GM18907 (cell line): ENCODE measurements around the gene DBX1.
"Not testable (repeated sequence)": the region's sequence is repeated elsewhere in the genome, so short reads cannot be mapped to it uniquely, and the experiment has no call there.

Experiments
- ATAC-seq: cut with Tn5 transposase; IDR thresholded peaks from one replicate; pipeline ENCODE4 v1.9.1; 2021; ENCODE audit warnings: mild to moderate bottlenecking, moderate library complexity; ENCODE audit not compliant: unreplicated experiment

DBX1 gene, protein sequence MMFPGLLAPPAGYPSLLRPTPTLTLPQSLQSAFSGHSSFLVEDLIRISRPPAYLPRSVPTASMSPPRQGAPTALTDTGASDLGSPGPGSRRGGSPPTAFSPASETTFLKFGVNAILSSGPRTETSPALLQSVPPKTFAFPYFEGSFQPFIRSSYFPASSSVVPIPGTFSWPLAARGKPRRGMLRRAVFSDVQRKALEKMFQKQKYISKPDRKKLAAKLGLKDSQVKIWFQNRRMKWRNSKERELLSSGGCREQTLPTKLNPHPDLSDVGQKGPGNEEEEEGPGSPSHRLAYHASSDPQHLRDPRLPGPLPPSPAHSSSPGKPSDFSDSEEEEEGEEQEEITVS

DNA sequence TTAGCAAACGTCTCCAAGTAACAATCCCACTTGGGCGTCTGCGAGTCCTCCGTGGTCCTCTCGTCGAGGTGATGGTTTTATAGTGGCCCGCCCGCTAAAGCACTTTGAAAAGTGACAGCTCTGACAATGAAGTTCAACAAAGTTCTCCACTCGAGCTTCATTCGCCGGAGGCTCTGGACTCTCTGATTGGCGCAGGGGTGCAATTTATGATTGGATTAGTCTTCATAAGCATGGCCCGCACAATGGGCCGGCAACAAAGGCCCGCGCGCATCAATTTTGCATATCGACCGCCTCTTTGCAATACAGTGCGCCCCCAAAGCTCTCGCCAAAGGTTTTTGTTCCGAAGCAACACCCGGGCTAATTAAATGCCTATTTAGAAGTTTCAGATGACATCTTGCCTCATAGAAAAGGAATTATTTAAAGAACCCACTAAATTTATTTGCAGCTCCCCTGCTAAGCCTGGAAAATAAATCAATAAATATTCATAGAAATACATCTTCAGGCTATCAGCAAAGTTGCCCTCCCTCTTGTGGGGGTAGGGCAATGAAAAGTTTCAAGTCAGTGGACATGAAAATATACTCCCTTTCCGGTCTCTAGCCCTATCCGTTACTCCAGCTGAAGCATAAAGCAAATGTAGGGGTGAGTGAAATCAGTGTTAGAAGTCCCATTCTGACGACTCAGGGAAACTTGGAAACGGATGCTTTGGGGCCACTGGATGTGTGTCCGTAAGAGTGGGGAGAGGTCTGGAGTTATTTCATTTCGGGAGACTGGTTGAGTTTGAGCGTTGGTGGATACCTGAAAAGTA, at the start of gene DBX1:
TSS of gene DBX1 (minus strand) at position 51 of the 805 bp plus-strand sequence. CDS start 151 bp downstream, outside the sequence.
- ATAC-seq, result no peak

DNA sequence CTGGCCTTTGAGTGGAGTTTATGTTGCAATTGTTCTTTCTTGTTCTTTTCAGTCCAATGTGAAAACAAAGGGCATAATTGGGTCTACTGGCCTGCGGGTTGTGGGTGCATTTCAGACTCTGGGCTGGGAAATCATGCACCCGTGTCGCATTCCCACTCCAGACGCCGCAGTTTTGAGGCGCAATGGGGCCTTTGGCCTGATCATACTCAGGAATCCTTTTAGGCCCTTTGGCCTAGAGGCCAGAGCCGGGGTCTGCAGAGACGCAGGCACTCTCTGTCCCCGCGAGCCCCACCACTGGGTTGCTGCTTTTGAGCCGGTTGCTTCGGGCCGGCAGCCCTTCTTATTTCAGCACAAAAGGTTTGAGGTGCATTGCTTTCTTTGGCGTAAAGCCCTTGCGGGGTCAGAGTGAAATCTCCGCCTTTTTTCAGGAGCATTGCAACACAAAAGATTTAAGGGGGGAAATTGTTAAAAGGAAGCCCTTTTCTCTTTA, 48.4 kb upstream of the DBX1 start:
- ATAC-seq, result no peak

DNA sequence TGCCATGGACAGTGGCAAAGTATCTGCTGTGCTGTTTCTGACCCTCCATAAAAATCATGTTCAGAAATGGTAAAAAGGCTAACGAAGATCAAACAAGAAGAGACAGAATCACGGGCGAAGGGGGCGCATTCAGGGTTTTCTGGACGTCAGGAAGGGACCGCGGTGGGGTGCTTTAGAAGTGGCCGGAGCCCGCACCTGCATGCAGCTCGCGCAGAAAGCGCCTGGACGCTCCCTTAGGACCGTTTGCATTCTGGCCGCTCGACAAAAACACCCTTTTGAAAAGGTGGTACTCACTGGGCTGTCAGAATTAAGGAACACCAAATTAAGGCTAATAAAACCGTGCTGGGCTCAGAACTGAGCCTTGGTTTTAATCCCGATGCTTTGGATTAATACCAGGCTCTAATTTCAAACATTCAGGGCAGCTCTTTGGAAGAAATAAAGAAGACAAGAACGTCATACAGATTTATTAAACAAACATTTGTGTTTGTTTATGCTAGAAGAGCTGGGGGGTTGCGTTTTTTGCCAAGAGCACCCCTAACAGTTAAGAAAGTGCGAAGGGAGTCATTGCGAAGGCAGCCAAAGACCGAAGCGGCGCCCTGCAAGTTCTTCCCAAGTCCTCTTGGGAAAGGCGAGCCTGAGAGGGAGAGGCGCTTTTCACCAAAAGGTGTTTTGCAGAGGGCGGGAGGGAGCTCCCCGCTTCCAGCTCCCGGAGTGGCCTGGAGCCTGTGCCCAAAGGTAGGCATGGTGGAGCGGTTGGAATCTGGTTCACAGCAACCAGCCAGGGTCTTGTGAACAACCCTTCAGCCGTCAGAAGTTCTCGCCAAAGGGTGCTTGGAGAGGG, 47.7 kb upstream of the DBX1 start:
- no peak for ATAC-seq

DNA sequence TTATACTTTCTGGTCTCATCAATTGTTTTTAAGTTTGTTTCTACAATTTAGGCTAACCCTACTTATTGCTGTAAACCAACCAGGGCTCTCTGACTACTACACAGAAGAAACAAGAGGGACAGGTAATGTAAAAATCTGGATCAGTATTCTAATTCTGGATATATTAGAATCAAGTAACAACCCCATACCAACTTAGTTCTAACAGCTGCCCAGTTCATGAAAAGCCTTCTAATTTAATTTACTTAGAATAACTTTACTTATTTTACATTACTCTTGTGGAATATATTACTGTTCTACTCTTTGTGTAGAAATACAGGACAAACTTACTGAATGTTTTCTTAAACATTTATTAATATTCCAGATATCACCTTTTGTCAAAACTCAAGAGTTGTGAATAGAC, 45.5 kb upstream of the DBX1 start:
- no peak for ATAC-seq

DNA sequence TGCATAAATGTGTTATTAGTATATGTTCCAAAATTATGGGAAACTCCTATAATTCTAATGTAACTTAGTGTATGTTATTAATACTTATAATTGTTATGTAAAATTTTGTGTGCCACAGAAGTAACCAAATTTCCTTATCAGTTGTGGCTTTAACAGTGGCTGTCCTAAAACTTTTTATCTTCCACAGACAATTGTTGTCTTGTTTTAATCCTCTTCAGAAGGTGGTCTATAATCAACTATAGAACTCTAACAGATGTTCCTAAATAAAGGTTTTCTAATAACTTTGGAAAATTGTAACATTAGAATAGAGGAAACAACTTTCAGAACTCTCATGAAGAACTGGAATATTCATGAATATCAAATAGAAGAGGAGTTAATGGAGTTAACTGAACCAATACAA, 44.4 kb upstream of the DBX1 start:
- ATAC-seq, result no peak

DNA sequence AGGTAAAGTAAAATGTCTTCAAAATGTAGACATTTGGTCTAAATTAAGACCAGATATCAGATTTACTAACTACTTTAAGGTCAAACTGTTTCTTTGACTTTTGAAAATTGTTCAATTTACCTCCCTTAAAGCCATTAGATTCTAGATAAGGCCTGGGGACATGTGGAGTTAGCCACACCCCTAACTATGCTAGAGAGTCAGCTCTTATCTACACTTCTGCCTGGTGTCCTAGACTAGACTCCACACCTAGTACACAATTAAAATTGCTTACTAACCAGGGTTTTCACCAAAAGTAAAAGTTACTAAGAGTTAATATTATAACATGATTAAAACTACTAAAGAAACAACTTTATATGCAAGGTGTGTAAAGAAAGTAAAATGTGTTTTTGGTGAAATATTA, 43.6 kb upstream of the DBX1 start:
- ATAC-seq, result no peak

DNA sequence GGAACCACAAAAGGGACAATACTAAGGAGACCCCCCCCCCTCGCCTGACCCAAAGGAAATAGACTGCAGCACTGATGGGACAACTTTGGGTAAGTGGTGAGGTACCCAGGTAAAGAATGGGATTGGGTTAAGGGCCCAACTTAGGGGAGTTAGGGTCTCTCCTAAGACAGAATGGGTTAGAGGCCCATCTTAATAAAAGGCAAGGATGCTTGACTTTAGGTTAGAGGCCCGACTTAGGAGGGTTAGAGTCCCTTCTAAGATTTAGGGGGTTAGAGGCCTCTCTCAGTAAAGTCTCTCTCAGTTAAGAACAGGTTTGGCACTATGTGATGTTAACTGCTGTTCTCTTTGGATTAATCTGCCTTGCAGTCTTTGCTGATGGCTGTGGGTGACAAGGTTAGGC, 41.0 kb upstream of the DBX1 start:
- ATAC-seq, result no peak

DNA sequence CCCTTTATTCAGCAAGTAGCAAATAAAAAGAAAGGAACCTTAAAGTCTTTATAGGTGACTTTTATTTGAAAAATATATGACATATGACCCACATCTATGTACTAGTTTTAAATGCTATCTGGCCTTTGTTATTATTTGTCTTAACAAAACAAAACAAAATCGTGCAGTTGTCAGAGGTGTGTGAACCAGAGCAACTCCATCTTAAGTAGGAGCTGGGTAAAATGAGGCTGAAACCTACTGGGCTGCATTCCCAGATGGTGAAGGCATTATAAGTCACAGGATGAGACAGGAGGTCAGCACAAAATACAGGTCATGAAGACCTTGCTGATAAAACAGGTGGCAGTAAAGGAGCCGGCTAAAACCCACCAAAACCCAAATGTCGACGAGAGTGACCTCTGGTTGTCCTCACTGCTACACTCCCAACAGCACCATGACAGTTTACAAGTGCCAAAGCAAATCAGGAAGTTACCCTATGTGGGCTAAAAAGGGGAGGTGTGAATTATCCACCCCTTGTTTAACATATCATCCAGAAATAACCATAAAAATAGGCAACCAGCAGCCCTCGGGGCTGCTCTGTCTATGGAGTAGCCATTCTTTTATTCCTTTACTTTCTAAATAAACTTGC, 40.2 kb upstream of the DBX1 start:
- not testable (repeated sequence) for ATAC-seq

DNA sequence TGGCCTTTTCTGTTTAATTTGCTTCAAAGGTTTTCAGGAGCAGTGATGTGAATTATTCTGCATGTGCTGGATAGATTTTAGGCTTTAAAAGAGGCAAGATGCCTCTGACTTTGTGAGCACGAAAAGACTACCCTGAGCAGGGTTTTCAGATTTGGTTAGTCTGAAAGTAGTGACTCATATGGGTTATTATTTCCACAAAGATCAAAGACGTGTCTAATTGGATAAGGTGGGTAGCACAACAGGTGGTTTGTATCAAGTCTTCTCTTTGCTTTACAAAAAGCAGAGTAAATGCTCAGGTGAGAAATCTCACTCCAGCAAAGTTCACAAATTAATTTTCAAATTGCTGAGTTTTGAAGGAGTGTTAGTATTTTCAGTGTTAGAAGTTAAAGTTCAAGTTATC, 37.6 kb upstream of the DBX1 start:
- ATAC-seq, result no peak

DNA sequence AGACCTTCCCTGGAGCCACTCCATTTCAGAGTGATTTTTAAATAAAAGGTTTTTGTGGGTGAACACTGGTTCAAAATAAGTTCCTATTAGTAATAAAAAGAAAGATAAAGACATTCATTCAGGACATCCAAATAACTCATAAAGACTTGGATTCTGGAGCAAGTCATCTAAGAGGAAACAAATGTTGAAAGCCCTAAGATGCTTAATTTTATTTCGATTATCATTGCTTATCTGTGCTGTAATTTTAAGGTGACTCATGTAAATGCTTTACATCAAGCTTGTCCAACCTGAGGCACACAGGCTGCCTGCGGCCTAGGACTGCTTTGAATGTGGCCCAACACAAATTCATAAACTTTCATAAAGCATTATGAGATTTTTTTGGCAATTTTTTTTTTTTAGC, 34.2 kb upstream of the DBX1 start:
- ATAC-seq, result no peak

DNA sequence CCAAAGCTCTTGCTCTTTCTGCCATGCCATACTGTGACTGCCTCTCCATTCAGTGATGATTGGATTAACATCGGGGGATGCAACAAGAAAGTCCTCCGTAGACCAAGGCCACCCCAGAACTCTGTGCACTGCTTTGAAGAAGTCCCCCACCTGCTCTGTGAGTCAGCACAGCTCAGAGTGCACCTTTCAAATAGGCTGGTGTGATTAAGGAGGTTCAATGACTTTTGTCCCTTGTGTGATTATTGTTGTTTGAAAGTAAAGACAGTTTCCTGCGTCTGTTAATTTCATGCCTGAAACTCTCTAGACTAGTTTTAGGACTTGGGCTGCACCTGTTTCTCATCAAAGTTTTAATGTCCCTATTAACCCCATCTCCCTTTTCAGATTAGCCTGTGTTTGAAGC, 33.0 kb upstream of the DBX1 start:
- no peak for ATAC-seq

DNA sequence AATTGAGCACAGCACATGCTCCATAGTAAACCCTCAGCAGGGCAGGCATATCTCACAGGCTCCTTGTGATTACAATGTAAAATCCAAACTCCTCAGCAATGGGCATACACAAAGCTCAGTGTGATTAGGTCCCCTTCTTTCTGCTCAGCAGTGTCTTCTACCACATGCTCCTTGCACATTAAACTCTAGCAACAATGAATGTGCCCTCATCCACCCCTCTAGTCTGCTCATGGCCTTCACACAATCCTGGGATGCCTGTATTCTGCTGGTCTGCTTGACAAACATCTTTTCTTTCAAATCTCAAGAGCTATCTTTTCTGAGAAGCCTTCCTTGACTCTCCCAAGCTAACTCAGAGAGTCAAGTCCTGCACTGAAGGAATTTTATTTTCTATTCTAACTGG, 32.4 kb upstream of the DBX1 start:
- no peak for ATAC-seq

DNA sequence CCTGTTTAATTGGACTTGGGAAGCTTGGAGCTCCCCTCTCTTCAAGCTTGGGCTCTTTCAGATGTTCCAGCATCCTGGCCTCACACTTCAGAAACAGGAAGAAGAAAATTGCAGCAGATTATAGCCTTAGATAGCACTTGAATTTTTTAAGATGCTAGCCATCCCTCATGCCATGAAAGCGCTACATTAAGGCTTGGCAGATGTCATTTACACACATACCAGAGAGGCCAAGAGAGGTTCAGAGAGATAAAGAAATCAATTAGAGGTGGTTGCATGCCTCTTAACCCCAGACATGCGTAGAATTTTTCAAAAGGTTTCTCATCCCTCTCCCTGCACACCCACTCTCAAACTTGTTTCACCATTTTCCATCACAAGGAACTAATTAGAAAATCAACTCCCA, 31.9 kb upstream of the DBX1 start:
- ATAC-seq, result no peak

DNA sequence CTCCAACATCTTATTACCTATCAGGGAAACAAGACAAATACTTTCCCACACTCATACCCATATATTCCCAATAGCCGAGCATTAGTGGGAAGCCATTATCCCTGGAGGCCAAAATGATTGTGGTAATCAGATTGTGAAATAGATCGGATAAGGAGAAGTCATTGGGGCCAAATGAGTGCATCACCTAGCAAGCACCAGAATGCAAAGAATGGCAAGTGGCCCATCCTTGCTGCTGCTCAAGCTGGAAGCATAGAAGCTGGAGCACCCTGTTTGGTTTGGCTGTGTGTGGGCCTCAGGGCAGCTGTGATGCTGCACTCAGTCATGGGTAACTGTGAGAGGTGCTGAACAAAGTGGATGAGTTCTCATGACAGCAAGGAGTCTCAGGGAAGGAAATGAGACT, 18.7 kb upstream of the DBX1 start:
- no peak for ATAC-seq

DNA sequence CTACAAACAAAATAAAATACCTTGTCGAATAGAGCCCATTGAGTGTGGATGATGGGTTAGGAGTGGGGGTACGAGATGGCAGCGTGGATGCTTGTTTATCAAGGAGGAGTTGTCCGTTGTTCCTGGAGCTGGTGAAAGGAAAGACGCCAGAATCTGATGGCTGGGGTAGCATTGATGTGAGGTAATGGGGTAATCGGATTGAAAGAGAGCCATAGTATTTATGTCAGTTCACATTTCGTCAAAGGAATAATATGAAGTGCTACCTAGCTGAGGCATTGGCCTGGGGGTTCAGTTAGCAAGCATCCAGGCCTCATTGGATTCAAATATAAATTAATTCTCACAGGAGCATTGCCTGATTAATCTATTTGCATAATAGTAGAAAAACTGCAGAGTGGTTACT, 16.9 kb upstream of the DBX1 start:
- ATAC-seq, result no peak

DNA sequence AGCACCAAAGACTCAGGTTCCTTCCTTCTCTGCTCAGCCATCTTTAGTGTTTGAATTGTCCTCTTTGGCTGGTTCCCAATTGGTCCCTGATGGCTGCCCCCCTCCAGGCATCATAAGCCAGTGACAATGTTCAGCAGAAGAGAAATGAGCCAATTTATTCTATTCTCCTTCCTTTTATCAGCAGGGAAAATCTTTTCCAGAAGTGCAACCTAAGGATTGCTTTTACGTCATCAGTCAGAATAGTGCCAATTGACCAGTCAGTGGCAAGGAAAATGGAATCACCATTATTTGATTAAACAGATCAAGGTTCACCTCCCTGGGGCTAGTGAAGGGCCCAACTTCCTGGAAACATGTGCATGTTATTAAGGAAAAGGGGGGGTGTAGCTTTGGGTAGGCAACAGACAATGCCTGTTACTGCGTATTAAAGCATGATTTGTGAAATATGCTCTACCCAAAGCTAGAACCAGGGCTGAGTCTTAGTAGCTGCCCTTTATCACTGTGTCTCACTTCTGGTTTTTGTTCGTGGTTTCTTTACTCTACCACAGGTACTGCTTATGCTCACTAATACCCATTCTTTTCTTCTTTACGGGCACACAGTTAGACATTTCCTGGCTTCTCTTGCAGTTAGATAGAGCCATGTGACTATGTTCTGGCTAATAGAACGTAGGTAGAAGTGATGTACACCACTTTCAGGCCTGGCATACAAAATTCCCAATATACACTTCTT, 12.6 kb upstream of the DBX1 start:
- no peak for ATAC-seq

DNA sequence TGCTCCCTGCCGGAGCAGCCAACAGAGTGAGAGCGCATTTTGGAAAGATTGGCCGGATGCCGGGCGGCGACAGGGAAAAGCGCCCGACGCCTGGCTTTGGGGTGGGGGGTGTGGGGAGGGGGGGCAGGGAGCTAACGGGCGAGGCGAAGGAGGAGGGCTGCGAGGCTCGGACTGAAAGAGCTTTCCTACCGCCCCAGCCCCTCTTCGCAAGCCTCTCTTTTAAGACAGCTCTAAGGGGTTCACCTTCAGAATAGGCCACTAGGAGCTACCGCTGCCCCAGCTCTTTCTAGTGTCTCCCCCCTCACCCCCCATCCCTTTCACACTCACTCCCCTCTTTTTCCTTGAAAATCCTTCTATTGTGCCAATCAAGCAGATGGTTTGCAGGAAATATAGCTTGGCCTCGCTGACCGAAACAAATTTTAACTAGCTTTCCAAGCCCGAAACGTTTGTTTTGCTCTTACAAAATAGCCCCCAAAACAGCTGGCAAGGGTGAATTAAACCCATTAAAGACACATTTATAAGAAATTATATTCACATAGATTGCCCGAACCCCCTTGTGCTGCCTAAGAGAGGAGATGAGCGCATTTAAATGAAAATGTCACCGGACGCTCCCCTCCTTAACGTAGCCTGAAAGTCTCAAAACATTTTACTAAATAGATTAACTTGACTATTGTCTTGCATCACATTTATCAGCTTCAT, 3.7 kb upstream of the DBX1 start:
- no peak for ATAC-seq

DNA sequence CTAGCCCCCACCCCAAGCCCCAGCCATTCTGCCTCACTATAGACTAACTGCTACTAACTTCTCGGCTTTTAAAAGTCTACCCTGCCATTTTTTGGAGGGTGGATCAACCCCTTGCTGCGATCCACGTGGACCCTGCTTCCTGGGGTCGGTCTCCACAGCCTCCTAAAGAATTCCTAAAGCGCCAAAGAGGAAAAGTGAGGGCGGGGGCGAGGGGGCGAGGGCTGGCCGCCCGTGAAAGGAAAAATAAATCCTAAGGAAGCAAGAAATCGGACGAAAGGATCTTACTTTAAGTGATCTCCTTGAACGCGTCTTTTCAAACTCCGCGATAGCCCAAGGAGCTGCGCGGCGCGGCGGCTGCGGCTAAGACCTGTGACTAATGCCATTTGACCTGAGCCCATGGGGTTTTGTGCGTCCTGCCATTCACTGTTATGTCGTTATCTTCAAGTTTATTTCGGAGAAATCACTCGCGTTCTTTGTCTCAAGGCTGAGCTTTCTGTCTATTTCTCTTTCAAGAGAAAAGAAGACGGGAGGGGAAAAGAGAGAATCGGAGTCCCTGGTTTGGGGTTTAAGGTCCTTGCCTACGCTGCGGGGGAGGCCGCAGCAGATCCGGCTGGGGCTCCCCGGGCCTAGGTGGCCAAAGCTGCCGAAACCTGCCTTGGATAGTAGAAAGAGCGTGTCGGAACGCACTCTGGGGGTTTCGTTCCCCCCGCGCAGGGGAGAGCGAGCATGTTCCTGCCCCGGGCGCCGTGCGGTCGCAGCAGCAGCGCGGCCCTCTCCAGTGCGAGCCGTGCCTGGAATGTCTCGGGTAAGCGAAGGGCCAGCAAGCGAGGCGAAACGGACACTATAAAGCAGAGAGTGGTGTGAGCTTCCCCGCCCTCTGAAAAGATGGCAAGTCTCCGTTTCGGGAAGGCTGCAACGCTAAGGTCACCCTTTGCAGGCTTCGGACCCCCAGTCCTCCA, 2.8 kb upstream of the DBX1 start:
- ATAC-seq, result no peak
